Activated CD4-positive, CD25-positive, alpha-beta regulatory T cell treated with anti-CD3 and anti-CD28 coated beads, Interleukin-2, amount 50 U/mL, for 16 hours (primary cell): Measurements from ENCODE around the gene RNF34.

Experiments
- DNase-seq: peaks from one replicate; pipeline ENCODE4 v3.0.0-alpha.2; 2020; ENCODE audit warnings: low read depth, low spot score

RNF34 gene

GRCh38 chr12:121466794-121467637 lies 67.1 kb downstream of the RNF34 start:
- peak; percentile 73 for DNase-seq

DNA sequence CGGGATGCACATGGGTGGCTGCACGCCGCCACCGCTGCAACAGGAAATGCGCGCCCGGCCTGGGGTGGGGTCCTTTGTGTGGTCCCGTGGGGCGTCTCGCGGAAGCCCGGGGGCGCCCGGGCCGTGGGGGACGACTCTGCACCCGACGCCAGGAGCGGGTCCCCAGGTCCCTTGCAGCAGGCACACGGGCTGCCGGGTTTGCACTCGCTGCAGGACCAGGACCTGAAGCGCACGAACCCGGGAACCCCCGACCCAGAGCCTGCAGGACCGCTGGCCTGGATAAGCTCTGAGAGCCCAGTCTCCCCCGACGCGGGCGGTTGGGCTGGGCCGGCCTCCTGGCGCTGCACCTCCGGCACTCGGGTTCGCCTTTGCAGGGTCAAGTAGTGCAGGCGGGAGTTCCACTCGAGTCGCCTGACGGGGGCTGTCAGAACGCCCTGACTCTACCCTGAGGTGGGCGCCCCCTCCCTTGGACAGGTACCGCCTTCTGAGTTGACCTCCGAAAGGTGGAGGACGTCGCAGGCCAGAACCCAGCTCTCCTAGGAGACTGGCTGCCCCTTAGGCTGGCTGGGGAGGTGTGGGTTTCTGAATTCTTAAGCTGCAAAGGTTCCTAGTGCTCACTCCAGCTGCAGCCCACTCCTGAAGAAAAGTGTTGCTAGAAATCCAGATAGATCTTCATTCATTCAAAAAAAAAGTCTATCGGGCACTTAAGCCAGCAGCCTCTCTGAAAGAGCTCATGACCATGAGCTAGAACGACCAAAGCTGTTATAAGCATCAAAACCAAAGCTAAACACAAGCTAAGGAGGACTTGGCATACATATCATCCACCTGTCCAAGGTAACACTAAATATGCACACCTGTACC lies 68.0 kb downstream of the RNF34 start:
- DNase-seq: no peak

DNA sequence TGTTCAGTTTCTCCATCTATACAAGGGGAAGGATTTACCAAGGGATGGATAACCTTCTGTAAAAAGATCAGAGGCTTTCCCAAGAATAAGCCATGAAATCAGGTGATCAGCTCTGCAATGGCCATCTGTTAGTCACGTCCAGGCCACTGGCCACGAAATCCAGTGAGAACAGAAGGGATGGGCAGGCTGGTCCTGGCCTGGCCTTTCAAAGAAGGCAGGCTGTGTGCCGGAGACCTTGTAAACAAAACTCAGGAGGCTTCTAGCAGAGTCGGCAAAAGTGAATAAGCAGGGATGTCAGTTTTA lies 68.5 kb downstream of the RNF34 start:
- DNase-seq: no peak

DNA sequence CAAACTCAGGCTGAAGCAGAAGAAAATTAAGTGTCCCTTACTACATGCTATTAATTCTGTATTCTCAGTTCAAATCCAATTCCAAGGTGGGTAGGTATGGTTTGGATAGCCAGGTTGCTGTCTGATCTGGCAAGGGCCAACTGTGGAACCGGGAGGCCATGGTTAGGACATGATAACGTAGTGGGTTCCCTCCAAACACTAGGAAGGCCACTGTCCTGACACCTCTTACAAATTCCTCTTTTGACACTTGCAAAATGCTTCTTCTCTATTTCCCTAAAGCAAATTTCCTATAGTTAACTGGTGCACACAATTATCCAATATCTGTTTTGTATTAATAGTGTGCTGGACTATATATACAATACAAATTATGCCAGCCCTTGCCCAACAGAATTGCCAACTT lies 70.8 kb downstream of the RNF34 start:
- no peak for DNase-seq

DNA sequence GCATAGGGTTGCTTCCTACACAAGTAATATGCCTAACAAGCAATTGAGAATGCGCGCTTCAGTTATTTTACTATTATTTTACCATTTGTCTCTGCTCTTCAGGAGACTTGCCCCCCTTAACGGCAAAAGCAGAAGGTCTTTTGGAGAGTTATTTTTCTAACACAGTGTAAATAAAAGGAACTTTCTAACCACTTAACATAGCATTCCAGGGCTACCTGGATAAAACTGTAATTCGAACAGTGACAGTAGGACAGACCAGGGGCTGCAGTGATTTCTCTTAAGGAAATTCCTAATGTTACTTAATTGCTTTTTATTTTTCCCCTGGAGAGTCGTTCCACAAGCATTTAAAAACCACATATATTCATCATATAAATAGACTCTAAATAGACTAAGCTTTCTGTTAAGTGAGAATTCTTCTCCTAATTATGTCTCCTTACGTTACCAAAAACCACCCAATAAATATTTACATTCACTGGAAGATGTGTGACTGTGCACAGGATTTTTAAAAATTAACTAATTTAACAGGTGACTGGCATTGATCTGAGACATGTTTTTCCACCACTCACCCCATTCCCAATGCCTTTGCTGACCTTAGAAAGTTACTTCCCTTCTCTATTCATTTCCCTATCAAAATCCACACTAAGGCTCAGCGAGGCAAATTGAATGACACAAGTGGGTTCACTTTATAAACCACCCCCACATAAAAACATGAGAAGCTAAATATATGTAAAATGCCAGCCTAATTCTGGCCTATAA lies 72.4 kb downstream of the RNF34 start:
- no peak for DNase-seq
